Activated effector memory CD4-positive, alpha-beta T cell treated with anti-CD3 and anti-CD28 coated beads, Interleukin-2, amount 50 U/mL, for 16 hours (primary cell): Measurements from ENCODE around the gene HAAO.

Experiments used
- DNase-seq: peaks from one replicate; pipeline ENCODE4 v3.0.0-alpha.2; 2020

The HAAO gene

DNA sequence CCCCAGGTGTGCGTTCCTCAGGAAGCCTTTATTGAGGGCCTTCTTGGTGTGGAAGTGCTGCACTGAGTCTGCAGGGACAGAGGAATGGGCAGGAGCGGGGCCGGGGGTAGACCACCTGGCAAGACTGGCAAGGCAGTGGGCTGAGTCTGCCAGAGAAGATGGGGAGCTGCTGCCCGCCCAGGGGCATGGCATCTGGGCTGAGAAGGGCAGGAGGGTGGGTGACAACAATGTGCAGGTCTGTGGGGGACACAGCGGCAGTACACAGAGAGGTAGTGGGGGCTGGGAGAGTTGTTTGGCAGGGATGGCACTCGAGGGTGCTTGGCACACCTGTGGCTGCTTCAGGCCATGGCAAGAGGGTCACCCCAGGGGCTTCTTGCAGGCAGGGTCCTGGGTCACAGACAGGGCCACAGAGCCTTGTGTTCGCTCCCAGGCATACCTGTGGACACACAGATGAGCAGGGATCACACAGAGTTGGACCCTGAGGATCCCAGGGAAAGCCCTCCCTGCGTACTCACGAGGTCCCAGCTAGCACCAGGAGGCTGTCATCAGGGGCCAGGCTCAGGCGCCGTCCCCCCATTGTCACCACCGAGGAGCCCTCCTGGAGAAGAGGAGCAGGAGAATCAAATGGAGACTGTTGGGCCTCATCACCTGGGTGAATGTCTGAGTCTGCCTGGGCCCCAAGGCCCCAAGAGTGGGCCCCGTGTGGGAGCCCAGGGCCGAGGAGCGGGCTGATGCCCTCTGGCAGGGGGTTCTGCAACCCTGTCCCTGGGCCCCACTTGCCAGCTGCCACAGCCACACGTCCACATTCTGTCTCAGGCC lies 25.1 kb downstream of the HAAO start:
- DNase-seq = no peak

DNA sequence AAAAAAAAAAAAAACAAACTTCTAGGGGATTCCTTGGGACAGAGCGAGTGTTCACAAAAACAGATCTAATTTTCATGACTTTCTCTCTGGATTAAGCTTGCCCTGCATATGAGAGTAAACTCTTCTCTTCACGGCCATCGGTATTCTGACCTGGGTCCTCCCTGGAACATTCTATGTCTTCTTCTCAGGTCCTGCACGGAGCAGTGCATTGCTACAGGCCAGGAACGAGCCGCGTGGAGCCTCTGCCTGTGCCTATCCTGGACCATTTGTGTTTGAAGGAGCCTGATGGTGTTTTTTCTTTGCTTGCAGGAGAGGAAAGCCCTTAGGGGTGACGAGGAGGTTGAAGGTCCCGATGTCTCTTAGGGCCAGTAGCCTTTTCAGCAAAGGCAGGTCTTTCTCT lies 26.7 kb downstream of the HAAO start:
- no peak for DNase-seq

DNA sequence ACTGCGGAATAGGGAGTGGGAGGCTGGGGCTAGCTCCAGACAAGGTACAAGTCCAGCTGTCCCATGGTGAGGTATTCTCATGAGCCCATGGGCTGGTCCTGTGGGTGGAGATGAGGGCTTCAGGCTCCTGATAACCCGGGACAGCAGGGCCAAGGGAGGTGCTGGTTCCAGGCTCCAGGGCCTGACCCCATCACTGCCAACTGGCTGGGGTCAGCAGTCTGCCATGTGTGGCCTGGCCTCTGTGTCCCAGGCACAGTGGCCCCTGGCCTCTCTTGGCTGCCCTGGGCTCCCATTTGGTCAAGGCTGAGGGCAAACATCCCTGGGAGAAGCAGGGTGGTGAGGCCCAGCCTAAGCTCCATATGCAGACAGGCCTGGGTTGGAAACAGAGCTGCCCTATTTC lies 27.5 kb downstream of the HAAO start:
- DNase-seq = no peak

DNA sequence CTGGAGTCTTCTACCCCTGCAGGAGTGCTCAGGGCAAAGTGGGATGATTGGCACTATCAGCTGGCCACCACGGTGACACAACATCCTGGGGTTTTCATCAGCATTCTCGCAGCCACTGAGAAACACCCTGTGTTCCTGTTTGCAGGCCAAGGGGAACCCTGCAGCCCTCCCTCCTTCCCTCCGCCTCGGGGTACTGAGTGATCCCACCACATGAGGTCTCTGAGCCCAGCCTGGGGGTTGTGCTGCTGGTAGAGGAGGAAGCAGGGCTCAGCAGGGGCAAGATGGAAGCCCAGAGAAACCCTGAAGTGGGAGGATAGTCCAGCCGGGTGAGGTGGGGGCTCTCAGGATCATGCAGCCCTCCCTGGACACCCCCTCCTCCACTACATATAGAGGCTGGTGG lies 28.3 kb downstream of the HAAO start, which contains the start of gene OXER1:
Gene OXER1, minus strand, starts transcription at position 40 of the 400 bp plus-strand sequence. CDS start 73 bp downstream, outside the sequence.
- DNase-seq = no peak

DNA sequence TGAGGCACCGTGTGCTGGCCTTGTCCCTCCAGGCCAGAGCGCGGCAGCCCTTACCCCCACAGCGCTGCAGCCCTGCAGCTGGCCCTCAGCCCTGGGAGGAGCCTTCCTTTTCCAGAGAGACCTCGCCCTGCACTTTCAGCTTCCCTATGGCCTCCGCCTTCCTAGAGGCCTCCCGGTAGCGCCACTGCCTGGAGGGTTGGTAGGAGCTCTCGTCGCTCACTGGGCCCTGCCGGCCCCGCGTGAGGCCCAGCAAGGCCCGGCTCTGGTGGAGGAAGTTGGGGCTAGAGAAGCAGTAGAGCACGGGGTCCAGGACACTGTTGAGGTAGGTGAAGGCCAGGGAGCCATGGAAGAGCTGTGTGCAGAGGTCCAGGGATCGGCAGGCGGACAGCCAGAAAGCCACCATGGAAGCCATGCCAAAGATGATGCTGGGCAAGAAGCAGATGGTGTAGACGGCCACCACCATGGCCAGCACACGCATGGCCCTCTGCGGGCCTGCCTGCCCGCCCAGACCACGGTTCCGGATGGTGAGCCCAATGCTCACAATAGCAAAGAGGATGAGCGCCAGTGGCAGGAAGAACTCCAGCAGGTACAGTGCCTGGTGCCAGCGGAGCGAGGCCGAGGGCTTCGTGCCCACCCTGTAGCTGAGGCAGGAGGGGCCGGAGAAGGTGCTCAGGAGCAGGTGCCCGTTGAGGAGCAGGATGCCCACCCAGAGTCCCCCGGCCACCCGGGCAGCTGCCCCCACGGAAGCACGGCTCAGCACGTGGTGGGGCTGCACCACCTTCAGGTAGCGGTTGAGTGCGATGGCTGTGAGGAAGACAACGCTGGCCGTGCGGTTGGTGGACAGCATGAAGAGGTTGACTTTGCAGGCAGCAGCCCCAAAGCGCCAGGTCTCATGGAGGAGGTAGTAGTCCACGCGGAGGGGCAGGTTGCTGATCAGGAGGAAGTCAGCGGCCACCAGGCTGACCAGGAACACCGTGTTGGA lies 29.3 kb downstream of the HAAO start:
- DNase-seq = no peak

DNA sequence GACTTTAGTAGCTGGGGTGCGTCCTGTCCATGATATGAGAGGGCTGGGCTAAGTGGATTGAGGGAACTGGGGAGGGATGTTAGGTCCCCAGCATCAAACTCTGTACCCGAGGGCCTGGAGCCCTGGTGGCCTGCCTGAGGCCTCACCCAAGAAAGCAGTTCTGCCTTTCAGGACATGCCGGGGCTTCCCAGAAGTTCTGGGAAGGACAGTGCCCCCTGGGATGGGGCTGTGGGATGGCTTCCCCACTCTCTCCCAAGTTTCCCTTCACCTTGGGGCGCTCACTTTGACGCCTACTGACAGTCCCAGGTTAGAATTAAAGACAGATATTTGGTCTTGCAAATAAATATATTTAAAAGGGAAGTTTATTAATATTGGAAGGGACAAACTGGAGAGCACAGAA lies 30.2 kb downstream of the HAAO start:
- DNase-seq = no peak

DNA sequence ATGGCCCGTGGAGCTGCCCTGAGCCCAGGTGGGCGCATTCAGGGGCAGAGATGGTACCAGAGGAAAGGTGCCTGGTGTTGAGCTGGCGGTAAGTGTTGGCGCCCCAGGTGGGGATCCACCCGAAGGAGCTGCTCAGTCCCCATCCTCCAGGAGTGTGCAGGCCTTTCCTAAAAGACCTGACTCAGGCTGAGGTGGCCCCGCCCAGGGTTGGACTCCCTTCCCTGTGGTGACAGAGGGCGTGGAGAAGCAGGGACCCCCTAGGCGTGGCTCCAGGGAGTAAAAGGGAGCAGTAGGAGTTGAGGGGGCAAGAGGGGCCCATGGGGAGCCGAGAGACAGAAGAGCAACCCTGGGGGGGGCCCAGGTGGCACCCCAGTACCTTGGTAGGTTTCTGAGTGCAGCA lies 30.8 kb downstream of the HAAO start:
- no peak for DNase-seq

DNA sequence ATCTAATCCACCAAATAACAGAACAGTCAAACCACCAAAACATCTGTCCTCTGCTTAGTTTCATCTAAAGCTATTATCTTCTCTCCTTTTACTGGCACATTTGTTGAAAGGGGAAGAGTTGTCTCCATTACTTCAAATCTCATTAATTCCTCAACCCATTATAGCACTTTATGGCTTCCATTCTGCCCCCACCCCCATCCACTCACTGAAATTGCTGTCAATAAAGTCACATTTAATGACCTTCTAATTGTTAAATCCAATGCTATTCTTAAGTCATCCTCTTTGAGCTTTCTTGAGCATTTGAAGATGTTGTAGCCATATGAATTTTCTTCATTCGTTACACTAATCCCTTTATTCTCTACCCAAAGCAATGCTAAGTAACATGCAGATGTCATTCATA lies 33.6 kb downstream of the HAAO start:
- DNase-seq = no peak

DNA sequence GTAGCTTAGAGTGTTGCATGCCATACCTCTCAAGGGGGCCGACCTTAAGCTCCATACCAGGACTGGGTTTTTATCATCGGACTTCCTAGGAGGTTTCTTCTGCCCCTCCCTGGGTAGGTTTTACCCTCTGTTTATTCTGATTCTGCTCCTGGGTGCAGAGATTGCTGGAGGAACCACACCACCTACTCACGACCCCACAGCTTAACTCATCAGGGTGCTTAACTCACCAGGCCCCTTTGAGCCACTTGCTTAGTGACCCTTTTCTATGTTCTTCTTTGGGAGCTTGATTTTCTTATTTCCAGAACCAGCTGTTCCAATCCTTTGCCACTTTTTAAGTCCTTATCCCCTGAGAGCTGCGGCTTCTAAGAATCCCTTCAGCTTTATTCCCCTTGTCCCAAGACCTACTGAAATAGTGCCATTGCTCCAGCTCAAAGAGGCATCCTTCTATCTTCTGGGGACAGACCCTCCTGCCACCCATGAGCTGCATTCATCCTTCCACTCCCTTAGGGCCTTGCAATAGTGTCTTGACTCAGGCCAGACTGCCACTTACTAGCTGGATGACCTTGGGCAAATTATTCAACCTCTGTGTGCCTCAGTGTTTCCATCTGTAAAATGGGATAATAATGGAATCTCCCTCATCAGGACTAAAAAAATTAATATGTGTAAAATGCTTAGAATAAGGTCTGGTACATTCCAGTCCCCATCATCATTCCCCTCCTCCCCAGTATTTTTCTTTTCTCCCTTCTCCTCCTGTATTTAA lies 34.2 kb downstream of the HAAO start:
- DNase-seq = no peak

DNA sequence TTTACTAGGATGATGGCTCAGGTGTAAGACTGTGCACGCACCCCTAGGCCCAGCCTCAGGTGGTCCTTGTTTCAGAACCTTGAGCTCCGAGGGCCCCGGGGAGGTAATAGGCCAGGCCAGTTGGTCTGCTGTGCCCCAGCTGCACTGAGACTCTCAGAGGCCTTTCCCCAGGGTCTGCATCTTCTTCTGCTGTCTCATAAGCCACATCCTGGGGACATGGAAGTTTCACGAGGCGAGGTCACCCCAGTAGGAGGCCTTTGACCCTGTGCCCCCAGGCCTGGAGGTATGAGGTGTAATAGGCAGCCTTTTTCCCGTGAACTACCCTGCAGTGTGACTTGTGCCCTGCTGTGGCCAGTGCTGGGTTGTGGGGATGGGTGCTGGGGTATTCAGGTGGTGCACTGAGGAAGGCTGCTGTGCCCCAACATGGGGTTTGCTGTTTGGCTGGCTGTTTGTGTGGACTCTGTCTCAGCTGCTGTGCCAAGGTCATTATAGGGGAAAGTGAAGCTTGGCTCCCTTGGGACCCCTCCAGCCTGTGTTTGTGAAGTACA lies 35.3 kb downstream of the HAAO start:
- no peak for DNase-seq

DNA sequence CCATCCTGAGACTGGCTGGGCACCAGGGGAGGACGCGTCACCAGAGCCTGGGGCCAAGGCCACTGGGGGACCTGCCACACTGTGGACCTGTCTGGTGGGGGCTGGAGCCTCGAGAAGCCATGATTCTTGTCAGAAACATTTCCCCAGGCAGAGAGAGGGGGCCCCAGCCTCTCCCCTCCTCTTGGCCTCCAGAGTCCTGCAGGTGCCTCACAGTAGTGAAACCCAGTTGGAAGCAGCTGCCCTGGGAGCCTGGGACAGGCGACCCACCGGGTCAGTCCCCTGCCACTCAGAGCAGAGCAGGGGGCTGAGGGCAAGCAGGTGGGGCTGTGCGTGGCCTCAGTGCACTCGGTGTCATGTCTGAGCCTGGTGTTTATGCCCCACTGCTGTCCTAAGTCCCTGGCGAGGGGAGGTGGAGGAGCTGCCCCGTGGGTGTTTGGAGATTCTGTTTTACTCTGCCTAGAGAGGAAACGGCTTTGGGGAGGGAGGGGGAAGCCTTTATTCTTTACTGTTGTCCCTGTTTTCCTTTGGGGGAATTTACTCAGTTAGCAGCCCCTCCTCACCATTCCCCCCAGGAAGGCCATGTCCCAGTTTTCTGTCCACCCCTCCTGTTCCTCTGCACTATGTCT lies 36.1 kb downstream of the HAAO start:
- no peak for DNase-seq

DNA sequence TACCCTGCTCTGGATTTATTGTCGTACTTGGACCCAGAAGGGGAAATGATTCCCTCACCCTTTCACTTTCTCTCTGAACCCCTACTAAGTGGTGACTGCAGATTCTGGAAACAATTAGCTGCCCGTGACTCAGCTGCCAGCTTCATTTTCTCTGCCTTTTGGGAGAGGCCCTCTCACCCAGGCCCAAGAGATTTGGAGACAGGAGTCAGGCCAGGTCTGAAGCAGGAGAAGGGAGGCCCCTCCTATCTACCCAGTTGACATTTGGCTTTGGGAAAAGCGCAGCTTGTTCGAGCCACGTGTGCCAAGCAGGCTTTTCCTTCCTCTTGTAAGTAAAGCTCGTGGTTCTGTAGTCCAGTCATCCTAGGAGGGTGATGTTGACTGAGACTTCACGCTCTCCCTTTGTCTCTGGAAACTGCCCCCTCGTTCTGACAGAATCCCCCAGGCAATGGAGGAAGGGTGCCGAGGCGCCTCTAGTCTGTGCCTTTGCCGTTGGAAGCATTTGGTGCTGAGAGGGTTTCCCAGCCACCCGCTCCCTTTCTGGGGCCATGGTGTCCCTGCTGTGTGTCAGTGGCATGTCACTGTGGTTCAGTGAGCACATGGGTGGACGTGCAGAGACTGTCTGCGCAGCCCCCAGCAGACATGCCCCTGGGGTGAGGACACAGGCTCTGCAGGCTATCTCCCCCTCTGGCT lies 37.0 kb downstream of the HAAO start:
- DNase-seq = no peak

DNA sequence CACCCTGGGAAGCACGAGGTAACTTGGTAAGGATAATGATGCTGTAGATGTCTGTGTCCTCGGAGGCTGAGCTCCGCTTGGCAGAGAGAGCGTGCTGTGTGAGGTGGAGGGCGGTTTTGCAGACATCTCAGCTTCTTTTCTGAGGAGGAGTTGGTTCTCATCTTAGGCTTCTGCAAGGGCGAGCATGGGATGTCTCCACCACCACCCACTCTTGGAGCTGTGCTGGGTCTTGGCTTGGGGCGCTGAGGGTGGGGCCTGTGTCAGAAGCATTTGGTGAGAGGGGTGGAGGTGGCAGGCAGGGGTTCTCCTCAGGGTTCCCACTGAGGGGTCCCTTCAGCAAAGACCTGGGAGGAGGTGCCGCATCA lies 37.6 kb downstream of the HAAO start:
- DNase-seq = no peak

DNA sequence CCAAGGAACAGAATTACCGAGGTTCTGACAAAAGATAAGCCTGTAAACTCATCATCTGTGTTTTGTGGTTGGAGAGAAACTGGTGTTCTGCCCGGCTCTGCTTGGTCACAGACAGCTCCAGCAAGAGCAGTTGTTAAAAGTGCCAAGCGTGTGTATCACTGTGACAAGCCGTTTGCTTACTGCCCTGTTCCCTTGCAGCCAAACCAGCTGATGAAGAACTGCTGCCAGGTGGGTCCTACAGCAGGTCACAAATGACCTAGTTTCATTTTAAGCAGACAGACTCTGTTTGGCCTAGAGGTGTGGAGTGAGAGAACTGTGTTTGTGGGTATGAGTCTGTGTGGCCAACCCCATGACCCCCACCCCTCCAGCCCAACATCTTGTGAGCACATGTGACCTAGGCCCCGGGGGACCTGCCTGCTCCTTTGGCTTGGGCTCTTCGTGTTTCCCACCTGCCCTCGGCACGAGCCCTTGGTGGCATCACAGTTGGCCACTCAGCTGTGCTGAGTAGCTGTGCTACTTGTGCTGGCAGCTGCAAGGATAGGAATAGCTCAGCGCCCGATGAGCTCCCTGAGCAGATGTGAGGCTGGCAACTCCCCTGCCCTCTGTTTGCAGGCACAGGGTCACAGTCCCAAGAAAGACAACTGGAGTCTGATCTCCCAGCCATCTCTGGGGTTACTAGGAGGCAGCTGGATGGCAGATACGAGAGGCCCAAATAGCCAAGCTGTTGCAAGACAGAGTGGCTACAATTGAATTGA lies 38.2 kb downstream of the HAAO start:
- DNase-seq = no peak

DNA sequence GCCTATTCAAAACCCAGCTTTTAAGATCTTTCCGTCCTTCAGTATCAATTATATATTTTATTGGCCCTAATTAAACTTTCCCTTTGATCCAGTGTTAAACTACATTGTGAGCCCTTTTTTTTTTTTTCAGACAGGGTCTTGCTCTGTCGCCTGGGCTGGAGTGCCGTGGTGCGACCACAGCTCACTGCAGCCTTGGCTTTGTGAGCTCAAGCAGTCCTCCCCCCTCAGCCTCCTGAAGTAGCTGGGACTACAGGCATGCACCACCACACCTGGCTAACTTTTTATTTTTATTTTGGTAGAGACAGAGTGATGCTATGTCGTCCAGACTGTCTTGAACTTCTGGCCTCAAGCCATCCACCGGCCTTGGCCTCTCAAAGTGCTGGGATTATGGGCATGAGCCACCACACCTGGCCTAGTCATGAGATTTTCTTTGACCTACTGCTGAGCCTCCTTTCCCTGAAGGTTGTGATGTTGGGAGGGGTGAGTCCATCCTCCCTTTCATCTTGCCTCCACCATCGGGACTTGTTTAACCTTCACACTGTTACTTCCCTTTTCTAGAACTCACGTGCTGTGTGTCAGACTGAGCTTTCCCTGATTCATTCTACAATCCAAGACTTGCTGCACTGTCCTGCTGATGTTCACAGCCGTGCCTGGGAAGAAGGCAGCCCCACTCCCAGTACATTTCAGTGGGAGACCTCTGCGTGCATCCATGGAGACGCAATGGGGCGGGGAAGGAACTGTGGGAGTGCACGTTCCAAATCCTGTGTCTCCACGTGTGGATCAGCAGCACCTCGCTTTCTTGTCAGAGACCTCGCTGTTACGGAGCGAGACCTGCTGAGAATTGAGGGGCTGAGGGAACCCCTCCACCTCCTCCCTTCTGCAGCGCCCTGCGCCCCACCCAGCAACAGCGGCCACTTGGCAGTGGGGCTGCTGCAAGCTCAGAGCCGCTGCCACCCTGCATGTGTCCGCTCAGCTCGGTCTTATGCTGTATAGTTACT lies 39.3 kb downstream of the HAAO start:
- DNase-seq = no peak

DNA sequence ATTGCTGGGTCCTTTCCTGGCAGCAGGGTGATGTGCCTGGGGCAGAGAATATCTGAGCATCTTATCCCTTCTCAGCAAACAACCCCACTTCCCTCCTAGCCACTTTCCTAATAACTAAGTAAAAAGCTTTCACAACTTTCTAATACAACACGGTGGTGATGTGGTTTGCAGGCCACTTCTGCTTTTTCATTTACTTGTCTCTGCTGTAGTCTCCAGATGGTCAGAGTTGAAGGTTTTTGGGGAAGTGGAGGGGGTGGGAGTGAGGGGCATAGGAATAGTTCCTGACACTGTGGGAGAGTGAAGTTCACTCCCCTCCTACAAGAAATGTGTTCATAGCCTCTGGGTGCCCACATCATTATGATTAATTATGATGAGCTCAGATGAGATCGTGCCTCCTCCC lies 40.1 kb downstream of the HAAO start:
- no peak for DNase-seq

DNA sequence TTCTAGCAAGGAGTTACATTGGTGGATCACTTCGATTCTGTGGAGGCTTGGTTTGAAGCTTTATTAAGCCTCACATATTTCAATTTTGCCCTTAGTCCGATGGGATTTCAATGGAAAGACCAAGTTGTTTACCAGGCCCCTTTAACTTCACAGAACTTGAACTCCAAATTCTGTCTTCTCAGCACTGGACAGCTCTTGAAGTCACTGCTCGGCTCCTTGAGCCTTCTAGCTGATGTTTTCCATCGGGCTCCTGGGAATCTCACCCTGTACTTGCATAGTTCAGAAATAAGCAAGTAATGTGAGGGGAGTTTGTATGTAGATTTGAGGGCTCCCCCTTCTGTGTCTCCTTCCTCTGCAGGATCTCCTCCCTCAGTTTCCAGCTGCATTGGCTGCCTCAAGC lies 43.5 kb downstream of the HAAO start:
- no peak for DNase-seq

DNA sequence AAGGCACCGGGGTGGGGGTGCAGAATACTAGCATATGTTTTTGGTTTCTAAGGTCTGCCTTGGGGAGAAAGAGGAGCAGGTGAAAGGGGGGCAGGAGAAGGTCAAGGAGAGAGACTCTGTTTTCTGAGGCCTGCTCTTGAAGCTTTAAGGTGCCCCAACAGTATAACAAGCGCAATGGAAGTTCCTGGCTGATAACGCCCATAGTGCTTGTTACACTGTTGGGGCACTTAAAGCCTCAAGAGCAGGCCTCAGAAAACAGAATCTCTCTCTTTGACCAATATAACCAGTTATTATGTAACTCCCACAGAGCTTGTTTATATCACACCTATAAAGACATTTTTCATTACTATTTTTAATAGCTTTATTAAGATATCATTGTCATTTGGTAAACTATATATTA lies 45.0 kb downstream of the HAAO start:
- DNase-seq = no peak

DNA sequence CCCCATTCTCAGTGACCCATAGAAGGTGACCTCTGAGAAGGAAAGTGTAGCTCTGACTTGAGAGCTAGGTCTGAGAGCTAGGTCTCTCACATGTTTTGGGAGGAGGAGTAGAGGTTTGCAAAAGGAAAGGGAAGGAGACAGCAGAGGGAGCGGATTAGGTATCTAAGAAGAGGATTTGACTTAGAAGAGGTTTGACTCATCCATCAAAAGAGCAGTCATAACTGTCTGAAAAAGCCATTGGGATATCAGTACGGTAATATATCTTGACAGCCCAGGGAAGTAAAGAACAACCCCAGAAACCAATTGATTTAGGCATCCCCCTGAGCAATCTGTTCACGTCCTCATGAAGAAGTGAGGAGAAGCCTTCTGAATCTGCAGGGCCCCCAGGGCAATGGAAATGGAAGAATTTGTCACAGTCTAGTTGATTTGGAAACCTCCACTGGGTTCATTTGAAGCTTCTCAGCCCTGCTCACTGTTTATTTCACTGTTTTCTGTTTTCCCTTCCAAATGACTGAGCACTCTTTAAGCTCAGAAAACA lies 47.8 kb downstream of the HAAO start:
- no peak for DNase-seq

DNA sequence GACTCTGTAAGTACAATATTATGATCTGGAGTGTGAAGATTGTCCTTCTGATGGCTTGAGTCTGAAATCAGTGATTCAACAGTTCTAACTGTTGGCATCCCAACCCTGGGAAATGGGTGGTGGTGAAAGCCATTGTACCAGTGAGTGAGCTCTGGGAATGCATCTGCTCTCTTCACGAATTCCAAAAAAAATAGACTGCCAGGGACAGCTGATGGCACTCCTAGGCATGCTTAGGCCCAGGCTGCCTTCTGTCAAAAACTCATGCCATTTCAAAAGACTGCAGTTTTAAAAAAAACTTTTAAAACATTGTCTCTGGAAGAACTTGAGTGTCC lies 48.8 kb downstream of the HAAO start:
- DNase-seq = no peak
